Osteoblast (primary cell): ENCODE data around the gene NT5DC1. TPM values are rescaled to one million over a fixed set of nuclear protein-coding genes. Genes with fewer than 3 reads are reported as not detected.

Experiments
- DNase-seq: peaks from one replicate; pipeline ENCODE4 v3.0.0; 2011; ENCODE audit warnings: low spot score, mixed read lengths; ENCODE audit not compliant: insufficient read length; ENCODE audit errors: missing footprints
- H2AFZ ChIP-seq: 2 replicates; pipeline ENCODE4 v1.6.0; 2011; ENCODE audit warnings: mild to moderate bottlenecking, low read length
- H3K27ac ChIP-seq: 2 replicates; pipeline ENCODE4 v1.5.1; 2011; ENCODE audit warnings: mild to moderate bottlenecking, low read depth, low read length, moderate library complexity
- H3K27me3 ChIP-seq: 2 replicates; pipeline ENCODE4 v1.6.0; 2012; ENCODE audit warnings: mild to moderate bottlenecking, control low read depth, inconsistent platforms, low read length, moderate library complexity; ENCODE audit not compliant: insufficient read depth
- H3K36me3 ChIP-seq: 2 replicates; pipeline ENCODE4 v1.5.1; 2011; ENCODE audit warnings: mild to moderate bottlenecking, low read length, control low read depth, moderate library complexity; ENCODE audit not compliant: insufficient read depth
- H3K4me1 ChIP-seq: 2 replicates; pipeline ENCODE4 v1.5.1; 2011; ENCODE audit warnings: mild to moderate bottlenecking, low read length, control low read depth, moderate library complexity; ENCODE audit not compliant: insufficient read depth
- H3K4me2 ChIP-seq: 2 replicates; pipeline ENCODE4 v1.6.0; 2011; ENCODE audit warnings: mild to moderate bottlenecking, low read length; ENCODE audit not compliant: insufficient read depth
- H3K4me3 ChIP-seq: fragments of 200-600 bp; sonication (generic); 3 replicates; pipeline ENCODE4 v1.5.1; 2012; ENCODE audit warnings: mild to moderate bottlenecking, low read length, inconsistent platforms; ENCODE audit not compliant: insufficient read depth
- H3K79me2 ChIP-seq: 2 replicates; pipeline ENCODE4 v1.6.0; 2012; ENCODE audit warnings: mild to moderate bottlenecking, low read length, control low read depth, inconsistent platforms; ENCODE audit not compliant: insufficient read depth
- H3K9me3 ChIP-seq: 2 replicates; pipeline ENCODE4 v1.5.1; 2011; ENCODE audit warnings: low read depth, low read length, control low read depth
- H4K20me1 ChIP-seq: 2 replicates; pipeline ENCODE4 v1.6.0; 2012; ENCODE audit warnings: mild to moderate bottlenecking, low read length, control low read depth; ENCODE audit not compliant: insufficient read depth
- CTCF ChIP-seq: IDR thresholded peaks from 2 replicates; pipeline ENCODE4 v1.5.1; 2011; ENCODE audit warnings: mild to moderate bottlenecking, low read depth, low read length, moderate library complexity; ENCODE audit errors: extremely low read depth
- total RNA-seq: library from RNA; depleted of rRNA; stranded (reverse); fragments of >200 nt; gene quantifications from 2 replicates; pipeline ENCODE4 v1.2.3, GENCODE V29; 2012

The NT5DC1 gene
- total RNA-seq, 1 donor, result 7.2 TPM

GRCh38 chr6:116223355-116223754, 122.7 kb downstream of the NT5DC1 start:
- no peak overlapping the region for H3K4me3 ChIP-seq
- H3K4me1 ChIP-seq, result peaks cover 19% of the 10 kb centered on the region
- no peak for TF ChIP-seq CTCF
- DNase-seq, result no peak
- no peaks in the 10 kb centered on the region for H3K36me3 ChIP-seq
- H4K20me1 ChIP-seq, result no peaks in the 10 kb centered on the region
- H3K79me2 ChIP-seq, result no peaks in the 10 kb centered on the region
- H3K4me2 ChIP-seq, result no peak overlapping the region
- no peak overlapping the region for H2AFZ ChIP-seq
- H3K27ac ChIP-seq, result no peak overlapping the region
- H3K9me3 ChIP-seq, result no peaks in the 10 kb centered on the region
- H3K27me3 ChIP-seq, result no peaks in the 10 kb centered on the region

GRCh38 chr6:116229287-116229913, 128.7 kb downstream of the NT5DC1 start:
- Histone ChIP-seq H3K27me3 (no peaks in the 10 kb centered on the region), H3K9me3 (no peaks in the 10 kb centered on the region), H3K4me3 (no peak overlapping the region), H3K4me1 (no peaks in the 10 kb centered on the region), H3K4me2 (peak overlapping the region; percentile 37), H3K79me2 (no peaks in the 10 kb centered on the region), H4K20me1 (no peaks in the 10 kb centered on the region), H3K36me3 (no peaks in the 10 kb centered on the region), H2AFZ (peak overlapping the region; percentile 30), H3K27ac (no peak overlapping the region)
- peak; percentile 71 for DNase-seq
- no peak for TF ChIP-seq CTCF

- no peak for DNase-seq
- TF ChIP-seq CTCF, result no peak
- Histone ChIP-seq H3K4me2 (no peak overlapping the region), H3K27ac (no peak overlapping the region), H2AFZ (no peak overlapping the region), H3K4me3 (no peak overlapping the region), H4K20me1 (no peaks in the 10 kb centered on the region), H3K9me3 (no peaks in the 10 kb centered on the region), H3K79me2 (no peaks in the 10 kb centered on the region), H3K4me1 (peaks cover 5% of the 10 kb centered on the region), H3K27me3 (no peaks in the 10 kb centered on the region), H3K36me3 (no peaks in the 10 kb centered on the region)
These were observed 134.0 kb downstream of the NT5DC1 start for GRCh38 chr6:116234689-116235088.

GRCh38 chr6:116238083-116238482, 137.4 kb downstream of the NT5DC1 start:
- no peak overlapping the region for H2AFZ ChIP-seq
- H3K79me2 ChIP-seq, result no peaks in the 10 kb centered on the region
- no peak for TF ChIP-seq CTCF
- no peak overlapping the region for H3K4me3 ChIP-seq
- H4K20me1 ChIP-seq, result no peaks in the 10 kb centered on the region
- peak overlapping the region; percentile 39 for H3K27ac ChIP-seq
- no peak for DNase-seq
- H3K4me1 ChIP-seq, result peaks cover 5% of the 10 kb centered on the region
- no peaks in the 10 kb centered on the region for H3K36me3 ChIP-seq
- no peak overlapping the region for H3K4me2 ChIP-seq
- H3K9me3 ChIP-seq, result no peaks in the 10 kb centered on the region
- no peaks in the 10 kb centered on the region for H3K27me3 ChIP-seq
